MCF 10A (cell line): ENCODE measurements around the gene OR2T29. TPM values are rescaled to one million over a fixed set of nuclear protein-coding genes. Genes with fewer than 3 reads are reported as not detected.

Experiments
- BruUV-seq: library from RNA; stranded (reverse); fragments of 400-500 nt; replicated peaks from 2 replicates; lab custom pipeline; 2021; lab: Mats Ljungman, UMichigan
- CTCF ChIA-PET: fragments of 300-600 bp; sonication (Branson Sonifier 250); formaldehyde crosslinking; extraction: SDS; loops from one replicate; lab custom pipeline; 2021; ENCODE audit warnings: antibody characterized with exemption, inconsistent platforms; lab: Yijun Ruan, JAX
- POLR2A ChIA-PET: fragments of 300-600, 350-650 bp; sonication (Branson Sonifier 250); formaldehyde crosslinking; extraction: SDS; loops from one replicate; lab custom pipeline; 2020; ENCODE audit warnings: antibody characterized with exemption, inconsistent platforms; lab: Yijun Ruan, JAX
- DNase-seq: peaks from one replicate; pipeline ENCODE4 v3.0.0-alpha.2; 2018; ENCODE audit not compliant: unreplicated experiment
- H3K27ac Mint-ChIP-seq: one replicate; pipeline ENCODE4 v1.8.0; 2022; ENCODE audit warnings: mild to moderate bottlenecking, low read depth, mixed read lengths; ENCODE audit not compliant: unreplicated experiment
- H3K27me3 Mint-ChIP-seq: one replicate; pipeline ENCODE4 v1.8.0; 2022; ENCODE audit warnings: mixed read lengths; ENCODE audit not compliant: insufficient read depth, unreplicated experiment
- H3K36me3 Mint-ChIP-seq: one replicate; pipeline ENCODE4 v1.8.0; 2022; ENCODE audit warnings: mild to moderate bottlenecking, moderate library complexity, mixed read lengths; ENCODE audit not compliant: insufficient read depth, unreplicated experiment
- H3K4me1 Mint-ChIP-seq: one replicate; pipeline ENCODE4 v1.8.0; 2022; ENCODE audit warnings: mixed read lengths; ENCODE audit not compliant: insufficient read depth, unreplicated experiment
- H3K4me3 Mint-ChIP-seq: one replicate; pipeline ENCODE4 v1.8.0; 2022; ENCODE audit warnings: mild to moderate bottlenecking, moderate library complexity, mixed read lengths; ENCODE audit not compliant: unreplicated experiment
- H3K9me3 Mint-ChIP-seq: one replicate; pipeline ENCODE4 v1.8.0; 2022; ENCODE audit warnings: mixed read lengths; ENCODE audit not compliant: unreplicated experiment
- intact Hi-C: fragments of 100-400 bp; cut with micrococcal nuclease; formaldehyde crosslinking; loops from 2 replicates; pipeline ENCODE4 v1.14.1; 2022
- total RNA-seq: library from RNA; stranded (reverse); gene quantifications from 2 replicates; pipeline ENCODE4 v1.2.3, GENCODE V29; 2022
- TF ChIP-seq, protein P1 (sequence below): fragments of 200-600 bp; IDR thresholded peaks from one replicate; pipeline ENCODE4 v1.8.0; 2022; ENCODE audit warnings: antibody characterized with exemption, mild to moderate bottlenecking; ENCODE audit not compliant: unreplicated experiment

OR2T29 gene
- total RNA-seq, 1 experiment from 2014 or later: not detected

DNA sequence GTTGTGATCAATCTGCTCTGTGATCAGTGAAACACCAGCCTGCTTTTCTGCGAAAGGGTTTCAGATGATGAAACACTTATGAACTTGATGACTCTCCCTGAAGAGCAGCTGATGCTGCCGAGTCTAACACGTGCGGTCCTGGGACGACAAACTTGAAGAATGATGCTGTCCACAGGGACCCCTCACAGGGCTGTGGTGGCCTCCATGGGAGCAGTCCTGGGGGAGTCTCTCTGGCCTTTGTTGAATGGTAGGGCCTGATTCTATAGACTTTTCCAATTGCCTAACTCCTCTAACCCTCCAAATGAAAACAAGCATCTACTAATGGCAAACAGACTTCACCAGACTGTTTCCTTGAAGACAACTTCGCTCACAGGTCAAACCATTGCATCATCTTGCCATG, 35.0 kb upstream of the OR2T29 start, which contains the start of gene OR2T10:
OR2T10 (minus strand) TSS at position 112 of the 400 bp plus-strand sequence. CDS start 3,932 bp downstream, outside the sequence.
- H3K27me3 Mint-ChIP-seq: no peaks in the 10 kb centered on the region

GRCh38 chr1:248596615-248597014, 34.0 kb upstream of the OR2T29 start:
- ChIA-PET CTCF (interaction anchor here (0.6 to 0.9 kb wide), 2 partner anchors 17 to 26 kb away, joined by 3 read pairs; no protein-coding TSS in a partner anchor), POLR2A (interaction anchor here (0.6 to 0.7 kb wide), 2 partner anchors 8 to 17 kb away, joined by 3 to 4 read pairs; no protein-coding TSS in a partner anchor)
- DNase-seq: no peak
- Mint-ChIP-seq H3K27ac (peak overlapping the region; percentile 34), H3K27me3 (no peaks in the 10 kb centered on the region), H3K4me1 (peaks cover 11% of the 10 kb centered on the region), H3K36me3 (no peaks in the 10 kb centered on the region), H3K9me3 (no peaks in the 10 kb centered on the region), H3K4me3 (no peak overlapping the region)
- TF ChIP-seq, protein P1, sequence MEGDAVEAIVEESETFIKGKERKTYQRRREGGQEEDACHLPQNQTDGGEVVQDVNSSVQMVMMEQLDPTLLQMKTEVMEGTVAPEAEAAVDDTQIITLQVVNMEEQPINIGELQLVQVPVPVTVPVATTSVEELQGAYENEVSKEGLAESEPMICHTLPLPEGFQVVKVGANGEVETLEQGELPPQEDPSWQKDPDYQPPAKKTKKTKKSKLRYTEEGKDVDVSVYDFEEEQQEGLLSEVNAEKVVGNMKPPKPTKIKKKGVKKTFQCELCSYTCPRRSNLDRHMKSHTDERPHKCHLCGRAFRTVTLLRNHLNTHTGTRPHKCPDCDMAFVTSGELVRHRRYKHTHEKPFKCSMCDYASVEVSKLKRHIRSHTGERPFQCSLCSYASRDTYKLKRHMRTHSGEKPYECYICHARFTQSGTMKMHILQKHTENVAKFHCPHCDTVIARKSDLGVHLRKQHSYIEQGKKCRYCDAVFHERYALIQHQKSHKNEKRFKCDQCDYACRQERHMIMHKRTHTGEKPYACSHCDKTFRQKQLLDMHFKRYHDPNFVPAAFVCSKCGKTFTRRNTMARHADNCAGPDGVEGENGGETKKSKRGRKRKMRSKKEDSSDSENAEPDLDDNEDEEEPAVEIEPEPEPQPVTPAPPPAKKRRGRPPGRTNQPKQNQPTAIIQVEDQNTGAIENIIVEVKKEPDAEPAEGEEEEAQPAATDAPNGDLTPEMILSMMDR: no peak
- no TSS peak for BruUV-seq
- intact Hi-C loops: no loop called here

More for the DNA sequence above, 35.0 kb upstream of the OR2T29 start, which contains the start of gene OR2T10:
- intact Hi-C loops: no loop called here
- ChIA-PET POLR2A (no interaction called here), CTCF (no interaction called here)
- Mint-ChIP-seq H3K36me3 (no peaks in the 10 kb centered on the region), H3K27ac (peak within 1 kb of the TSS; percentile 34), H3K9me3 (peaks cover 8% of the 10 kb centered on the region), H3K4me1 (peaks cover 11% of the 10 kb centered on the region), H3K4me3 (no peak within 1 kb of the TSS)
- BruUV-seq: no TSS peak
- no peak for DNase-seq
- TF ChIP-seq, protein P1: no peak

- no TSS peak for BruUV-seq
- CTCF ChIA-PET: interaction anchor here (0.8 to 1.4 kb wide), 2 partner anchors 9 to 583 kb away, joined by 3 read pairs; no protein-coding TSS in a partner anchor
- DNase-seq: no peak
- H3K27me3 Mint-ChIP-seq: no peaks in the 10 kb centered on the region
- no peak overlapping the region for H3K4me3 Mint-ChIP-seq
- POLR2A ChIA-PET: no interaction called here
- H3K9me3 Mint-ChIP-seq: no peaks in the 10 kb centered on the region
- peaks cover 11% of the 10 kb centered on the region for H3K4me1 Mint-ChIP-seq
- TF ChIP-seq, protein P1: no peak
- no peaks in the 10 kb centered on the region for H3K36me3 Mint-ChIP-seq
- H3K27ac Mint-ChIP-seq: no peak overlapping the region
- intact Hi-C loops: no loop called here
Measured at GRCh38 chr1:248593226-248593625, 30.7 kb upstream of the OR2T29 start.

DNA sequence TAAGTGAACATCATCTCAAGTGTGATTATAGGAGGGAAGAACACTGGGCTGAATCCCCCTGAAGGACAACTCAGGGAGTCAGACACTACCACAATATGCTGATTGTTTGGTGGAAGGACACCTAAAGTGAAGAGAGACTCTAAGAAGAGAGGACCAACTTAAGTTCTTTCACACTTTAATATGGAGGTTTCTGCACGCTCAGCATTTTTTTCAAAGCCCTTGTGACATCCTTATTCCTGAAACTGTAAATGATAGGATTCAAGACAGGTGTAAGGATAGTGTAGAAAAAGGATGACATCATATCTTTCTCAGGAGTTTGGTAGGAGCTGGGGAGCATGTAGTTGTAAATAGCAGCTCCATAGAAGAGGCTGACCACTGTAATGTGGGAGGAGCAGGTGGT, 30.1 kb upstream of the OR2T29 start:
- Mint-ChIP-seq H3K9me3 (no peaks in the 10 kb centered on the region), H3K27ac (no peak overlapping the region), H3K36me3 (no peaks in the 10 kb centered on the region), H3K4me1 (peaks cover 11% of the 10 kb centered on the region), H3K4me3 (no peak overlapping the region), H3K27me3 (no peaks in the 10 kb centered on the region)
- TF ChIP-seq, protein P1: no peak
- BruUV-seq: no TSS peak
- intact Hi-C loops: no loop called here
- POLR2A ChIA-PET: no interaction called here
- no peak for DNase-seq
- CTCF ChIA-PET: interaction anchor here (0.8 kb wide), 1 partner anchor 583 kb away, joined by 3 read pairs; no protein-coding TSS in a partner anchor
